ENCODE measurements around the gene COL4A5.
A peak's percentile ranks its signal among the peaks of the same experiment; 100 is the strongest.

The COL4A5 gene

DNA sequence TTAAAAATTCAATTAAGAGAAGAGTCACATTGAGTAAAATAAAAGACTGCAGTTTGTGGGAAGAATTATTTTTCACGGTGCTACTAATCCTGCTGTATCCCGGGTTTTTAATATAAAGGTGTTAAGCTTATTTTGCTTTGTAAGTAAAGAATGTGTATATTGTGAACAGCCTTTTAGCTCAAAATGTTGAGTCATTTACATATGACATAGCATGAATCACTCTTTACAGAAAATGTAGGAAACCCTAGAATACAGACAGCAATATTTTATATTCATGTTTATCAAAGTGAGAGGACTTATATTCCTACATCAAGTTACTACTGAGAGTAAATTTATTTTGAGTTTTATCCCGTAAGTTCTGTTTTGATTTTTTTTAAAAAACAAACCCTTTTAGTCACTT, 257.1 kb downstream of the COL4A5 start:
- DNase-seq (ENCODE audit: insufficient read length, low spot score) (no peak), FAIRE-seq (no peak)
- TF ChIP-seq, protein P1, sequence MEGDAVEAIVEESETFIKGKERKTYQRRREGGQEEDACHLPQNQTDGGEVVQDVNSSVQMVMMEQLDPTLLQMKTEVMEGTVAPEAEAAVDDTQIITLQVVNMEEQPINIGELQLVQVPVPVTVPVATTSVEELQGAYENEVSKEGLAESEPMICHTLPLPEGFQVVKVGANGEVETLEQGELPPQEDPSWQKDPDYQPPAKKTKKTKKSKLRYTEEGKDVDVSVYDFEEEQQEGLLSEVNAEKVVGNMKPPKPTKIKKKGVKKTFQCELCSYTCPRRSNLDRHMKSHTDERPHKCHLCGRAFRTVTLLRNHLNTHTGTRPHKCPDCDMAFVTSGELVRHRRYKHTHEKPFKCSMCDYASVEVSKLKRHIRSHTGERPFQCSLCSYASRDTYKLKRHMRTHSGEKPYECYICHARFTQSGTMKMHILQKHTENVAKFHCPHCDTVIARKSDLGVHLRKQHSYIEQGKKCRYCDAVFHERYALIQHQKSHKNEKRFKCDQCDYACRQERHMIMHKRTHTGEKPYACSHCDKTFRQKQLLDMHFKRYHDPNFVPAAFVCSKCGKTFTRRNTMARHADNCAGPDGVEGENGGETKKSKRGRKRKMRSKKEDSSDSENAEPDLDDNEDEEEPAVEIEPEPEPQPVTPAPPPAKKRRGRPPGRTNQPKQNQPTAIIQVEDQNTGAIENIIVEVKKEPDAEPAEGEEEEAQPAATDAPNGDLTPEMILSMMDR (IDR thresholded peaks at IDR 0.05; ENCODE audit: insufficient read depth, missing control alignments) = no peak

DNA sequence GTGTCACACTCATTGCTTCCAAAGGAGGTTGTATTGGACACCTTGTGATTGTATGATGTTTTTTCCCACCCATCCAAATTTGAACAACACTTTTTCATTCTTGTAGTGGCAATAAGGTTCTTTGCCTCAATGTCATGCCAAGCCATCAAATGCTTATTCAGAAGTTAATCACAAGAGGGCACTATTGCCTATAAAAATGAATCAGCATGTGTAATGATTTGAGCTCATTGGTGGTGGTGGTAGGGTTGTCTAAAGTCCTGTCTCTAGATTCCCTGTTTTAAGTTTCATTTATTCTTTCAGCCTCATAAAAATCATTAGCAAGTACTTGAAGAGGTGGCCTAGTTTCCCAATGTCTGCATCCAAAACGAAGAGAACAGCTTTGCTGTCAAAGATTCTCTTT, 259.7 kb downstream of the COL4A5 start:
- DNase-seq (ENCODE audit: insufficient read length, low spot score) = no peak
- peak; percentile 53 for FAIRE-seq

DNA sequence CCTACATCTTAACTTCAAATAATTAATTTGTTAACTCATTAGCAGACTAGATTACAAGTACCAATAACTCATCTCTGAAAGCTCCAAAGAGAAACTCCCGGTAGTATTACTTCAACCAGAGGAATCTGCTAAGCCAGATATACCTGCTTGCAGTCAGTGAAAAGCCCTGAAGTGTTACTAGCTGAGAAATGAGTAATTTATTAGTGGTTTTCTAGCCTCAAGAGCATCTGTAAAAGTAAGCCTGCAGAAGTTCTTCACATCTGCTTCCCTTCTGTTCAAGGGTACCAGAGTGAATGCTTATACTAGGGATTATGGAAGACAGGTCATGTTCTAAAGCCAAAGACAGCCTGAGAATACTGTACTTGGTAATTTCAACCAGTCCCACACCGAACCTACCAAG, 262.0 kb downstream of the COL4A5 start:
- DNase-seq (ENCODE audit: insufficient read length, low spot score) (no peak), FAIRE-seq (no peak)
- TF ChIP-seq, protein P1 (IDR thresholded peaks at IDR 0.05; ENCODE audit: insufficient read depth, missing control alignments) = no peak

More for the DNA sequence above, 259.7 kb downstream of the COL4A5 start:
- TF ChIP-seq, protein P1 (IDR thresholded peaks at IDR 0.05; ENCODE audit: insufficient read depth, missing control alignments) = peak; percentile 41

DNA sequence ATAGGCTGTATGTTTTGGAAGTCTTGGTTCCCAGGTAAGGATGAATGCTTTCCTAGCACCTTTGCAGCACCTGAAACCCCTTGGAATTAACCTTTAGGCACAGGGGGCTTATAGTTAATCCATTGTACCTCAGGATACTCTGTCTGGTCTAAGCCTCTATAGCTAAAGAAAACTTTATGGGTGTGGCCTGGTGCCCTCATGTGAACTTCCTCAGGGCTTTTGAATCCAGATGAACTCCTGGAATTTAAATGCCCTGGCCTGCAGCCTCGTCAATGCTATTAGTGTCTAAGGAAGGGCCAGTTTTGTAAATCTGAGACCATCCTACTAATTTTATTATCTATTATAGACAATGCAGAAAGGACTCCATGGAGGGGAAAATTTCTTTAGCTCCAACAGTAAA, 262.9 kb downstream of the COL4A5 start:
- FAIRE-seq (no peak), DNase-seq (ENCODE audit: insufficient read length, low spot score) (no peak)
- TF ChIP-seq, protein P1 (IDR thresholded peaks at IDR 0.05; ENCODE audit: insufficient read depth, missing control alignments) = no peak

DNA sequence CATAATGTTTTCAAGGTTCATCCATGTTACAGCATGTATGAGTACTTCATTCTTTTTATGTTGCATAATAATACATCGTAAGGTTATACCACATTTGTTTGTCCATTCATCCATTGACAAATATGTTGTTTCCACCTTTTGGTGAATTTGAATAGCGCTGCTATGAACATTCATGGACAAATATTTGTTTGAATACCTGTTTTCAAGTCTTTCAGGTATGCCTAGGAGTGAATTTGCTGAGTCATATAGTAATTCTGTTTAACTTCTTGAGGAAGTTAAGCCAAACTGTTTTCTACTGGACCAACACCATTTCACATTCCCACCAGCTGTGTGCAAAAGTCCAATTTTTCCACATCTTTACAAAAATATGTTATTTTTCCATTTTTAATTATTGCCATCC, 265.2 kb downstream of the COL4A5 start:
- DNase-seq (ENCODE audit: insufficient read length, low spot score) (no peak), FAIRE-seq (no peak)
- TF ChIP-seq, protein P1 (IDR thresholded peaks at IDR 0.05; ENCODE audit: insufficient read depth, missing control alignments) = no peak

DNA sequence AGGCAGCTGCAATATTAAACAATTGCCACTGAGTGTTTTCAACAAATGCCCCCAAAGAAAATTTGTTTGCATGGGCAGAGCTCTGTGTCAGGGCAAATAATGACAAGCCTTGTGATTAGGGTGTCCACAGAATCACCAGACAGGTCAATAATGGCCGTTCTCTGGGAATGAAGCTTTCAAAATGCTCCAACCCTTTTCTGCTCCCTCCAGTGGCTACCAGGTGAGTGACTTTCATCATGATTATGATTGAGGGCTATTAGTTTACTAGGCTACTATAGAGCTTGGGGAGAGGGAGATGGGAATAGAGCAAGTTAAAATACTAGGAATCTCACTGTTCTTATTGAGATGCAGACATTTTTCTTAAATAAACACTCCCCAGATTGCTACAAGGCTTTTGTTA, 273.2 kb downstream of the COL4A5 start:
- TF ChIP-seq, protein P1 (IDR thresholded peaks at IDR 0.05; ENCODE audit: insufficient read depth, missing control alignments) = no peak
- DNase-seq (ENCODE audit: insufficient read length, low spot score) (no peak), FAIRE-seq (no peak)

DNA sequence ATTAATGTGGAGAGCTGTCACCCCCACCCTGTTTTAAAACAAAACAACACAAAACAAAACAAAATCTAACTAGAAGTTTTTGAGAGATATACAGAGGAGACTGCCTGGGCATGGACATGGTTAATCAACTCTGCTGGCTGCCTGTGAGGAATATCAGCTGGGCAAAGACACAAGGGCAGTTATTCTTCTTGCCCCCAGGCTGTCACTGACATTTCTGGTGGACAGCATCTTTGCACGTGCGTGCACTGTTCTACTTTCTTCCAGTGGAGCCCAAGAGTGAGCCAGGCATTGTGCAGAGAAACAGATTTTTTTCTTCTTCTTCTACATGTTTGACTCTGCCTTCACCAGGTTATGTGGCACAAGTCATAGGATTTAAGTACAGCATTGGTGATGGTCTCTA, 282.9 kb downstream of the COL4A5 start:
- DNase-seq (ENCODE audit: insufficient read length, low spot score) (no peak), FAIRE-seq (no peak)
- TF ChIP-seq, protein P1 (IDR thresholded peaks at IDR 0.05; ENCODE audit: insufficient read depth, missing control alignments) = no peak
